ENCODE measurements around the gene EML1. TPM values are rescaled to one million over a fixed set of nuclear protein-coding genes. Genes with fewer than 3 reads are reported as not detected.
"Not testable (repeated sequence)": the region's sequence is repeated elsewhere in the genome, so short reads cannot be mapped to it uniquely, and the experiment has no call there.

The EML1 gene
- total and polyA plus RNA-seq, 5 experiments from 2014 or later, result not detected

- Mint-ChIP-seq H3K27me3 (peaks cover 5 to 32% (median 22%) of the 10 kb centered on the region in 5 donors), H3K36me3 (no peaks in the 10 kb centered on the region), H3K4me1 (no peaks in the 10 kb centered on the region), H3K4me3 (no peak overlapping the region), H3K9me3 (peaks cover 0 to 2% (median 0%) of the 10 kb centered on the region in 9 donors), H3K27ac (peak overlapping the region in 1 of 10 donors; percentile 20)
- no peak for ATAC-seq
- DNase-seq, result no peak
- POLR2A ChIA-PET, result no interaction called here
Observed at GRCh38 chr14:99758872-99759545, 34.2 kb upstream of the EML1 start.

GRCh38 chr14:99759546-99759925 is 33.7 kb upstream of the EML1 start:
- H3K27me3 Mint-ChIP-seq, result peaks cover 4 to 27% (median 16%) of the 10 kb centered on the region in 5 donors
- DNase-seq (no peak), ATAC-seq (no peak)
- peaks cover 0 to 2% (median 0%) of the 10 kb centered on the region in 9 donors for H3K9me3 Mint-ChIP-seq
- no peak overlapping the region for H3K27ac Mint-ChIP-seq
- H3K36me3 Mint-ChIP-seq, result no peaks in the 10 kb centered on the region
- H3K4me3 Mint-ChIP-seq, result no peak overlapping the region
- POLR2A ChIA-PET, result no interaction called here
- H3K4me1 Mint-ChIP-seq, result no peaks in the 10 kb centered on the region

- POLR2A ChIA-PET, result no interaction called here
- Mint-ChIP-seq H3K9me3 (peaks cover 0 to 2% (median 0%) of the 10 kb centered on the region in 9 donors), H3K36me3 (no peaks in the 10 kb centered on the region), H3K4me3 (no peak overlapping the region), H3K4me1 (no peaks in the 10 kb centered on the region), H3K27ac (peak overlapping the region in 1 of 10 donors; percentile 53), H3K27me3 (peaks cover 3 to 21% (median 10%) of the 10 kb centered on the region in 5 donors)
- ATAC-seq (no peak), DNase-seq (no peak)
Observed at GRCh38 chr14:99760817-99761216, 32.4 kb upstream of the EML1 start.

GRCh38 chr14:99762911-99763310 is 30.3 kb upstream of the EML1 start:
- not testable (repeated sequence) for H3K4me1 Mint-ChIP-seq, ATAC-seq, DNase-seq, H3K4me3 Mint-ChIP-seq, H3K27ac Mint-ChIP-seq, H3K36me3 Mint-ChIP-seq, H3K9me3 Mint-ChIP-seq
- H3K27me3 Mint-ChIP-seq, result peaks cover 0 to 14% (median 3%) of the 10 kb centered on the region in 5 donors
- POLR2A ChIA-PET, result interaction anchor here (0.6 kb wide), 1 partner anchor 600 kb away, joined by 7 read pairs; no protein-coding TSS in a partner anchor

GRCh38 chr14:99763527-99764221 is 29.5 kb upstream of the EML1 start:
- DNase-seq (no peak), ATAC-seq (no peak)
- Mint-ChIP-seq H3K4me1 (no peaks in the 10 kb centered on the region), H3K4me3 (no peak overlapping the region), H3K27me3 (peaks cover 0 to 17% (median 9%) of the 10 kb centered on the region in 5 donors), H3K36me3 (no peaks in the 10 kb centered on the region), H3K9me3 (peaks cover 0 to 2% (median 0%) of the 10 kb centered on the region in 9 donors), H3K27ac (no peak overlapping the region)
- POLR2A ChIA-PET, result interaction anchor here (0.6 kb wide), 1 partner anchor 601 kb away, joined by 7 read pairs; no protein-coding TSS in a partner anchor

GRCh38 chr14:99764222-99764706 is 28.9 kb upstream of the EML1 start:
- no peak for ATAC-seq
- Mint-ChIP-seq H3K4me3 (no peak overlapping the region), H3K27me3 (peaks cover 0 to 17% (median 9%) of the 10 kb centered on the region in 5 donors), H3K4me1 (no peaks in the 10 kb centered on the region), H3K27ac (no peak overlapping the region), H3K9me3 (peaks cover 0 to 2% (median 0%) of the 10 kb centered on the region in 9 donors), H3K36me3 (no peaks in the 10 kb centered on the region)
- POLR2A ChIA-PET, result no interaction called here
- DNase-seq, result no peak

- H3K36me3 Mint-ChIP-seq, result peaks cover 0 to 4% (median 0%) of the 10 kb centered on the region in 3 donors
- ATAC-seq, result no peak
- no peak overlapping the region for H3K4me3 Mint-ChIP-seq
- H3K27me3 Mint-ChIP-seq, result peaks cover 2 to 23% (median 9%) of the 10 kb centered on the region in 5 donors
- no peaks in the 10 kb centered on the region for H3K4me1 Mint-ChIP-seq
- H3K9me3 Mint-ChIP-seq, result peaks cover 0 to 4% (median 0%) of the 10 kb centered on the region in 9 donors
- POLR2A ChIA-PET, result no interaction called here
- H3K27ac Mint-ChIP-seq, result no peak overlapping the region
- no peak for DNase-seq
Observed at GRCh38 chr14:99768381-99768780, 24.8 kb upstream of the EML1 start.

- peaks cover 0 to 4% (median 0%) of the 10 kb centered on the region in 3 donors for H3K36me3 Mint-ChIP-seq
- peaks cover 0 to 4% (median 0%) of the 10 kb centered on the region in 9 donors for H3K9me3 Mint-ChIP-seq
- H3K27ac Mint-ChIP-seq, result no peak overlapping the region
- DNase-seq, result no peak
- no peak overlapping the region for H3K4me3 Mint-ChIP-seq
- H3K4me1 Mint-ChIP-seq, result no peaks in the 10 kb centered on the region
- ATAC-seq, result no peak
- H3K27me3 Mint-ChIP-seq, result peaks cover 2 to 28% (median 9%) of the 10 kb centered on the region in 5 donors
- POLR2A ChIA-PET, result no interaction called here
Observed at GRCh38 chr14:99769123-99769522, 24.1 kb upstream of the EML1 start.

GRCh38 chr14:99769799-99770198 is 23.4 kb upstream of the EML1 start:
- no peak for ATAC-seq
- H3K4me3 Mint-ChIP-seq, result no peak overlapping the region
- POLR2A ChIA-PET, result no interaction called here
- peaks cover 0 to 4% (median 0%) of the 10 kb centered on the region in 3 donors for H3K36me3 Mint-ChIP-seq
- no peak for DNase-seq
- H3K9me3 Mint-ChIP-seq, result peaks cover 0 to 4% (median 0%) of the 10 kb centered on the region in 9 donors
- no peak overlapping the region for H3K27ac Mint-ChIP-seq
- peaks cover 2 to 33% (median 13%) of the 10 kb centered on the region in 5 donors for H3K27me3 Mint-ChIP-seq
- no peaks in the 10 kb centered on the region for H3K4me1 Mint-ChIP-seq

- POLR2A ChIA-PET, result no interaction called here
- DNase-seq (no peak), ATAC-seq (no peak)
- Mint-ChIP-seq H3K4me1 (no peaks in the 10 kb centered on the region), H3K9me3 (peaks cover 0 to 4% (median 0%) of the 10 kb centered on the region in 9 donors), H3K4me3 (no peak overlapping the region), H3K27me3 (peaks cover 2 to 51% (median 18%) of the 10 kb centered on the region in 5 donors), H3K27ac (no peak overlapping the region), H3K36me3 (peaks cover 0 to 4% (median 0%) of the 10 kb centered on the region in 3 donors)
Observed at GRCh38 chr14:99772371-99773283, 20.6 kb upstream of the EML1 start.

- DNase-seq (no peak), ATAC-seq (no peak)
- Mint-ChIP-seq H3K36me3 (peaks cover 0 to 4% (median 0%) of the 10 kb centered on the region in 3 donors), H3K9me3 (peaks cover 0 to 7% (median 4%) of the 10 kb centered on the region in 9 donors), H3K4me3 (no peak overlapping the region), H3K27ac (peak overlapping the region in 1 of 10 donors; percentile 60), H3K27me3 (peaks cover 6 to 53% (median 17%) of the 10 kb centered on the region in 5 donors), H3K4me1 (no peaks in the 10 kb centered on the region)
- POLR2A ChIA-PET, result no interaction called here
Observed at GRCh38 chr14:99773521-99774497, 19.4 kb upstream of the EML1 start.

Measured in naive thymus-derived CD8-positive, alpha-beta T cell (primary cell).